Fibroblast of the aortic adventitia (primary cell): ENCODE results near the gene TMA7. TPM values are rescaled to one million over a fixed set of nuclear protein-coding genes. Genes with fewer than 3 reads are reported as not detected.

Source experiments
- DNase-seq: peaks from one replicate; pipeline ENCODE4 v3.0.0-alpha.2; 2010; ENCODE audit warnings: low read depth
- H3K4me3 ChIP-seq: 2 replicates; pipeline ENCODE4 v1.5.1; 2011; ENCODE audit warnings: low read depth, mild to moderate bottlenecking, control low read depth, low read length, moderate library complexity
- total RNA-seq: library from RNA; depleted of rRNA; stranded (reverse); fragments of >200 nt; gene quantifications from 2 replicates; pipeline ENCODE4 v1.2.3, GENCODE V29; 2012; ENCODE audit warnings: low replicate concordance
- TF ChIP-seq, protein P1 (sequence below): IDR thresholded peaks from 2 replicates; pipeline ENCODE4 v1.5.1; 2011; ENCODE audit warnings: mild to moderate bottlenecking, low read length, control low read depth, inconsistent platforms; ENCODE audit not compliant: insufficient read depth

TMA7 gene
- total RNA-seq, 1 donor, result 234 TPM

DNA sequence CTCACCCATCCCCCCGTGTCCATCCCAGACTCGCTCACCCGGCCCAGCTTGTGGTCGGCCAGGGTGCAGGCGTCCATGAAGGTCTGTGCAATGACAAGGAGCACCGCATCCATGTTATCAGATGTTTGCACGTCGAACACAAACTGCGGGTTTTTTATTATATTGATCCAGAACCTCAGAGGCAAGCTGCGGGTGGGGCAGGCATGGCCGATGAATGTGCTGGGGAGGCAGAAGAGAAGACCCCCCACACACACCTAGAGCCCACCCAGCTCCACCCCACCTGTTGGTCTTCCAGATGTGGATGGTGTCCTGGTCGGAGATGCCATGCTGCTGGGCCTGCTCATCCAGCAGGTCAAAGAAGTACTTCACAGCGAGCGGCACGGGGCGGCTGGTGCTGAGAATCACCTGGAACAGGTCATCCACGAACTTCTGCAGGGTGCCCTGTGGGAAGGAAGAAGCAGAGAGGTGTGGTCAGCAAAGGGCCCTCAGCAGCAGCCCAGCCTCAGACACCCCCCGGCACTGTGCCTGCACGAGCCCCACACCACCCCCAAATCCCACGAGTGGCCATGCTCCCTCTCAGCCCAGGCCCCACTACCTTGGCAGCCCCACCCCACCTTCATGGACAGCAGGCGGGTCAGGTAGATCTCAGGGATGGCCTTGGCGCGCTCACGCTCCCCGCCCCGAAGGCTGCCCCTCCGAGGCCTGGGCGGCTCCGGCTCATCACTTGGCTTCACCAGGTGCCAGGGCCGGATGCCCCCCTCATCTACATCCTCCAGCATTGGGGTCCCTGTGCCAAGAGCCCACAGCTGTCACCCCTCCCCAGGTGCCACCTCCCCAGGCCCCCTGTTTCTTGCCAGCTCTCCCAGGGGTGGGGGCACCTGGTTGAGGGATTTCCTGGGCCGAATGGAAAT lies 30.5 kb upstream of the TMA7 start:
- no peak overlapping the region for H3K4me3 ChIP-seq
- DNase-seq, result no peak
- TF ChIP-seq, protein P1, sequence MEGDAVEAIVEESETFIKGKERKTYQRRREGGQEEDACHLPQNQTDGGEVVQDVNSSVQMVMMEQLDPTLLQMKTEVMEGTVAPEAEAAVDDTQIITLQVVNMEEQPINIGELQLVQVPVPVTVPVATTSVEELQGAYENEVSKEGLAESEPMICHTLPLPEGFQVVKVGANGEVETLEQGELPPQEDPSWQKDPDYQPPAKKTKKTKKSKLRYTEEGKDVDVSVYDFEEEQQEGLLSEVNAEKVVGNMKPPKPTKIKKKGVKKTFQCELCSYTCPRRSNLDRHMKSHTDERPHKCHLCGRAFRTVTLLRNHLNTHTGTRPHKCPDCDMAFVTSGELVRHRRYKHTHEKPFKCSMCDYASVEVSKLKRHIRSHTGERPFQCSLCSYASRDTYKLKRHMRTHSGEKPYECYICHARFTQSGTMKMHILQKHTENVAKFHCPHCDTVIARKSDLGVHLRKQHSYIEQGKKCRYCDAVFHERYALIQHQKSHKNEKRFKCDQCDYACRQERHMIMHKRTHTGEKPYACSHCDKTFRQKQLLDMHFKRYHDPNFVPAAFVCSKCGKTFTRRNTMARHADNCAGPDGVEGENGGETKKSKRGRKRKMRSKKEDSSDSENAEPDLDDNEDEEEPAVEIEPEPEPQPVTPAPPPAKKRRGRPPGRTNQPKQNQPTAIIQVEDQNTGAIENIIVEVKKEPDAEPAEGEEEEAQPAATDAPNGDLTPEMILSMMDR, result no peak

DNA sequence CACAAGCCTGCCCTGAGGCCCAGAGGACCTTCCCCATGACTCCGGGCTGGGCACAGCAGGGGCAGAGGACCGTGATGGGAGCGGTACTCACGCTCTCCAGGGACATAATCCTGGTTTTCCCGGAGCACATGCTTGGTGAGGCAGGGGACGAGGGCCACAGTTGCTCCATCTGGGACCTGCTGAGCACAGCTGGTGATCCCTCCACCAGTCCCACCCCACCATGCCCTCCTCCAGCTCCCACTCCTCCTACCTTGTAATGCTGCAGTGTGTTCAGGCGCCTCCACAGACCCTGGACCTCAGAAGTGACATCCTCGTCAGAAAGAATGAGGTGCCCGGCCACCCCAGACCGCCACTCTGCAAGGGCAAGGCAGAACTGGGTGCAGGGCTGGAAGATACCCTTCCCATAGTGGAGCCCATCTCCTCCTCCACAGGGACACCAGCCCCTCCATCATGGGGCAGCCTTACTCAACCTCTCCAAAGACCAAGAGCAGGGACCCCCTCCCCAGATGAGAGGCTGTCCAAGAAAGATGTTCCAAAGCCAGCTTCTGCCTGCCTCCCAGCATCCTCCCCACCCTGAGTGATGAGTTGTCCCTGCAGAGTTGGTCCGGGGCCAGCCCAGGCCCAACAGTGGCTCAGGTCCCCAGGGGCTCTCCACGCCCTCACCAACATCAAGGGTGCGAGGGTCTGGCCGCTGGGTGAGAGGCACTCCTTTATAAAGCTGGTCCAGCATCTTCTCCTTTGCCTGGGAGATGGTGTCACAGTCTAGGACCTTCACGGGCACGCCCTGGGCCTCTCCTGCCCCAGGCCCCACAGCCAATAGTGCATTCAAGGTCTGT lies 29.6 kb upstream of the TMA7 start:
- no peak overlapping the region for H3K4me3 ChIP-seq
- DNase-seq, result no peak
- TF ChIP-seq, protein P1, result no peak

DNA sequence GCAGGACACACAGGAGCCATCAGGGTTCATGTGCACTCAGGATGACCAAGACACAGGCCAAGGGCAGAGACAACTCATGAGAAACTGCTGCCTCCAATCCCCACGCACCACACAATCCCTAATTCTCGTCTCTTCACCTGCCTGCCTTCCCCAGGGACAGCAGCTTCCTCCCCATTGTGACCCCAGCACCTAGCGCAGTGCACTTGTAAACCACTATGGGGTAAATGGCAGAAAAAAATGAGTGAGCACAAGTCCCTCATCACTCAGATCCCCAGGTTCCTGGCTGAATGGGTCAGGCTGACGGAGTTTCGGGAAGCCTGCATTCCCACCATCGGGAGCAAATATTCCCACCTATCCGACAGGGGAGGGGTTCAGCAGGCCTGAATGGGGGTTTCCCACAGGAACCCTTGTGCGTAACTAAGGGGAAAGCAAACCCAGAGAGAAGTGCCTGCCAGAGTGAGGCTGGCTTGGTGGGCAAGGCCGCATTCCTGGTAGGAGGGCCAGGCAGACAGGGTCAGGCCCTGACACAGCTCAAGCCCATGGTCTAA lies 28.9 kb upstream of the TMA7 start:
- DNase-seq, result no peak
- TF ChIP-seq, protein P1, result no peak
- H3K4me3 ChIP-seq, result no peak overlapping the region

DNA sequence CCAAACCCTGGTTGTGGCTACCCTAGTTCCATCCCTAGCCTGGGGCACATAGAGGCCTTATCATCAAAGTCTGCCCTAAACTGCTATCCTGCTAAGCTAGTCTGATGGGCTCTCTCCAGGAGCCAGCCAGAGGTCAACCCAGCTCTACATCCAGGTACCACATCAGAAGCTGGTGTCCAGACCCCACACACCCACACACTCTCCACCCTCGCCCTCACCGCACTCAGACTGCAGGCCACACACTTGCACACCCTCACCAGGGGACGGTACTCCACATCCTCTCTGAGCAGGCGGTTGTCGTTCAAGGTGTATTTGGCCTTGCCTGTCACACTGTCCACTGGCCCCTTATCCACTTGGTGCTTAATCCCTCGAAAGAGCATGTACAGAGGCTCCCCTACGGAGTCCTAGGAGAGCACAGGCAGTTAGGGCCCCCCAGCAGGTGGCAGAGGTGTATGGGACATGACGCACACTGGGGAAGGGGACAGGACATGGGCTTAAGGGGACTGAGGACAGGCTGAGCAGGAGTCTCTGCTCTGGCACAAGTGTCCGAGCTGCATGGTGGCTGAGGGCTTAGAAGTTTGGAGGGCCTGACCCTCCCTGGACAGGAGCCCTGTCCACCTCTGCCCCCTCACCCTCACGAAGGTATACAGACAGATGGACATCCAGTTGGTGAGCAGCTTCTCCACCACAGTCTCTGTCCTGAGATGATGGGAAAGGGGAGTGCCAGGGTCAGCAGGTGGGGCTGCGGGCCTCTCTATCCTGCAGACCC lies 28.3 kb upstream of the TMA7 start:
- DNase-seq, result no peak
- no peak overlapping the region for H3K4me3 ChIP-seq
- TF ChIP-seq, protein P1, result no peak

DNA sequence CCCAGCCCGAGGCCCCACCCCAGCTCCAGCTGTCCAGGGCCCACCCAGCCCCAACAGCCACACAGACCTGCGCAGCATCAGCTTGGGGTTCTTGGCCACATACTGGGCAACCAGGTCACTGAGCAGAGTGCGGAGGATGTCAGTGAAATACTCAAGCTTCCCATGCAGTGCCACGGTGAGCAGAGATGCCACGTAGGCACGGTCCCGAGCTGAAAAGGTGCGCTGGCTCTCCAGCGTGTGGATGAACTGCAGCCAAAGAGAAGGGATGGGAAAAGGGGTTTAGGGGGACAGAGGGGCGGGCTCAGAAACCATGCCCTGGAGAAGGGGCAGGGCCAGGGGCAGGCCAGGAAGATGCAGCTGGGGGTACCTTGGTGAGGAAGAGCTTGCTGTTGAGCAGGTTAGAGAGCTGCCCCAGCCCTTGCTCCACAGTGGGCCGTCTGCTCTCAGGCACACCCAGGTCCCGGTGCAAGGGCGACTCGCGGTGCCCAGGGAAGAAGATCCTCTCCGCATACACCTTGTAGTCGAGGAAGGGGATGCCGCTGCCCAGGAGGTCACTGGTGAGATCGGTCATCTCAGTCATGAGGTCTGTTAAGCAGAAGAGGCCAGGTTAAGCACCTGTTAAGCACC lies 27.6 kb upstream of the TMA7 start:
- no peak overlapping the region for H3K4me3 ChIP-seq
- TF ChIP-seq, protein P1, result no peak
- no peak for DNase-seq

DNA sequence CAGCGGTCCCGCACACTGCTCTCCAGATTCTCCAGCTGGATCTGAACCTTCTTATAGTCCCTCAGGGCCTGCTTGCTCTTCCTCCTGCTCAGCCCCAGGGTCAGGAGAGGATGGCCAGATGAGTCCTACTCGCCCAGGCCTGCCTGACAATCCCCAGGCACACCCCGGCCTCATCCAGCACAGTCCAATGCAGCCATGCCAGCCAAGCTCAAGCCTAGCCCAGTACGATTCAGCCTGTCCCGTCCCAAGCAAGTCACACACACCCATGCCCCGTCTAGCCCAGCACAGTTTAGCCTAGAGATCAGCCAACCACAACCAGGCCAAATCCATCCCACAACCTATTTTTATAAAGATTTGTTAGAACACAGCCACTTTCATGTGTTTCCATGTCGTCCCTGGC lies 27.0 kb upstream of the TMA7 start:
- DNase-seq, result no peak
- TF ChIP-seq, protein P1, result no peak
- H3K4me3 ChIP-seq, result no peak overlapping the region
